OCI-LY7 (cell line): ENCODE results near the gene CCNF. TPM values are rescaled to one million over a fixed set of nuclear protein-coding genes. Genes with fewer than 3 reads are reported as not detected.

Experiments used
- BruUV-seq: library from RNA; stranded (reverse); fragments of 400-500 nt; replicated peaks from 2 replicates; lab custom pipeline; 2021; lab: Mats Ljungman, UMichigan
- CTCF ChIA-PET: fragments of 300-600 bp; sonication (Branson Sonifier 250); formaldehyde crosslinking; loops from one replicate; lab custom pipeline; 2022; ENCODE audit warnings: antibody characterized with exemption; ENCODE audit not compliant: unreplicated experiment; lab: Charles Lee
- POLR2A ChIA-PET: fragments of 300-600 bp; sonication (Branson Sonifier 250); formaldehyde crosslinking; loops from one replicate; lab custom pipeline; 2022; ENCODE audit warnings: antibody characterized with exemption; lab: Charles Lee
- DNase-seq: peaks from one replicate; pipeline ENCODE4 v3.0.0-alpha.2; 2015; ENCODE audit warnings: low spot score
- H2AFZ ChIP-seq: fragments of 200-600 bp; sonication (generic), shearing (Covaris generic); 2 replicates; pipeline ENCODE4 v1.6.1; 2014; ENCODE audit warnings: mild to moderate bottlenecking, antibody characterized with exemption, low read length, moderate library complexity
- H3K27ac ChIP-seq: fragments of 200-600 bp; sonication (generic); 2 replicates; pipeline ENCODE4 v1.5.1; 2014; ENCODE audit warnings: mixed run types, low read depth, mild to moderate bottlenecking, moderate library complexity, low read length, inconsistent platforms; ENCODE audit not compliant: poor library complexity, severe bottlenecking
- H3K36me3 ChIP-seq: fragments of 200-600 bp; sonication (generic); 2 replicates; pipeline ENCODE4 v1.6.1; 2014; ENCODE audit warnings: mild to moderate bottlenecking, antibody characterized with exemption, low read length, moderate library complexity, mixed read lengths; ENCODE audit not compliant: insufficient read depth
- H3K4me1 ChIP-seq: fragments of 200-600 bp; sonication (generic); 2 replicates; pipeline ENCODE4 v1.5.1; 2014; ENCODE audit warnings: mild to moderate bottlenecking, low read length; ENCODE audit not compliant: insufficient read depth, poor library complexity, severe bottlenecking
- H3K4me2 ChIP-seq: fragments of 200-600 bp; sonication (generic); 2 replicates; pipeline ENCODE4 v1.6.1; 2014; ENCODE audit warnings: mild to moderate bottlenecking, low read length
- H3K4me3 ChIP-seq: fragments of 200-600 bp; sonication (generic); 2 replicates; pipeline ENCODE4 v1.5.1; 2014; ENCODE audit warnings: mild to moderate bottlenecking, low read depth, low read length; ENCODE audit not compliant: poor library complexity, severe bottlenecking
- H3K79me2 ChIP-seq: fragments of 200-600 bp; sonication (generic); 2 replicates; pipeline ENCODE4 v1.6.1; 2016; ENCODE audit warnings: low read depth, mild to moderate bottlenecking, low read length, moderate library complexity, mixed read lengths; ENCODE audit not compliant: insufficient read depth
- H3K9me2 ChIP-seq: fragments of 200-600 bp; sonication (generic); 2 replicates; pipeline ENCODE4 v1.6.1; 2016; ENCODE audit warnings: mild to moderate bottlenecking, low read length, mixed read lengths; ENCODE audit not compliant: insufficient read depth
- H3K9me3 ChIP-seq: fragments of 200-600 bp; sonication (generic); 2 replicates; pipeline ENCODE4 v1.6.1; 2014; ENCODE audit warnings: mild to moderate bottlenecking, mixed run types, low read length, mixed read lengths
- H4K20me1 ChIP-seq: fragments of 200-600 bp; sonication (generic); 2 replicates; pipeline ENCODE4 v1.6.1; 2014; ENCODE audit warnings: mild to moderate bottlenecking, antibody characterized with exemption, low read length, moderate library complexity, mixed read lengths; ENCODE audit not compliant: insufficient read depth
- CTCF ChIP-seq: fragments of 200-600 bp; sonication (generic); conservative IDR thresholded peaks from 2 replicates; pipeline ENCODE4 v1.5.1; 2014; ENCODE audit warnings: mild to moderate bottlenecking, antibody characterized with exemption, low read length, moderate library complexity, mixed read lengths
- EZH2phosphoT487 ChIP-seq: fragments of 200-600 bp; sonication (generic); IDR thresholded peaks from 2 replicates; pipeline ENCODE4 v1.6.1; 2018; ENCODE audit warnings: low read depth, borderline replicate concordance, mild to moderate bottlenecking, mixed run types, antibody characterized with exemption, low read length, moderate library complexity, mixed read lengths
- intact Hi-C: fragments of 100-400 bp; cut with micrococcal nuclease; formaldehyde crosslinking; loops from one replicate; pipeline ENCODE4 v1.10.0; 2022; ENCODE audit not compliant: unreplicated experiment
- total RNA-seq, 2 experiments: library from RNA; depleted of rRNA in 1 of 2; stranded (reverse); fragments of >200 nt in 1 of 2; shearing (Covaris generic) in 1 of 2; gene quantifications; 2 replicates each; pipeline ENCODE4 v1.2.3, GENCODE V29; 2014 to 2022

Gene CCNF
- total RNA-seq, 2 experiments from 2014 or later = 82.1 to 83.3 TPM

DNA sequence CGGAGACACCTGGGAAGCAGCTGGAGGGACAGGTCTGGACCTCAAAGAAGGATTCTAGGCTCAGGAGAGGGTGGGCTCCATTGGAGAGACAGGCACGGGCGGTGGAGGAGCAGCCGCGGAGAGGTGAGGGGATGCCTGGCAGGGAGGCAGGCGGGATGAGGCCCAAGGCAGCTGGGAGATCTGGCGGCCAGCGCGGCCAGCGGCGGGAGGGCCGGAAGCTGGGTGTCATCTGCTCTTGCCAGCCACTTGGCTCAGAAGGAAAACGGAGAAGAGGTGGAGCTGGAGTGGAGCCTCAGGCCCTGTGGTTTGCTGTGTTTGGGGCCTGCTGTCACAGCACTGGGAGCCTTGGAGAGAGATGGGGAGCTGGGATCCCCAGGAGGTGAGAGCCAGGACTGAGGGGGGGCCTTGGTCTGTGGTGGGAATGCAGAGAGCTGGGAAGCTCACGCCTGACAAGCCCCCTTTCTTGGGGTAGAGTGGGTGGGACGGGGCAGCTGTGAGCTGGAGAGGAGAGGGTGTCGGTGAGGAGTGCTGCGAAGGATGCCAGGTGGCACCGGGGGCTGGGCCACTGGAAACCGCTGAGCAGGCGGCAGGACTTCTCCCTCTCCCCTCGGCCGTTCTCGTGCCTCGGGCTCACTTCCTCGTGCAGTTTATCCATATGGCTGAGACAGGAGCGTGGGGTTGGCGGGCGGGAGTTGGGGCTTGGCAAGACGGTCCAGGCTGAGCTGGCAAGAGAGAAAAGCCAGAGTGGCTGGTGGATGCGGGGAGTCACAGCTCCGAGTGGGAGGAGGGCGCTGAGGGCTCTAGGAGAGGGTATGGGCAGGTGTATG lies 53.7 kb downstream of the CCNF start:
- peaks cover 5% of the 10 kb centered on the region; the same call in 1 of the 2 replicates for H3K36me3 ChIP-seq
- H4K20me1 ChIP-seq = no peaks in the 10 kb centered on the region
- no peak overlapping the region for H2AFZ ChIP-seq
- H3K79me2 ChIP-seq = 0 out of 2 replicates have a peak, but pooled peaks cover 10% of the 10 kb centered on the region
- ChIA-PET POLR2A (no interaction called here), CTCF (no interaction called here)
- no peak overlapping the region for H3K4me3 ChIP-seq
- DNase-seq = no peak
- H3K4me1 ChIP-seq = peaks cover 6% of the 10 kb centered on the region
- H3K9me2 ChIP-seq = no peaks in the 10 kb centered on the region
- intact Hi-C loops = no loop called here
- no peak overlapping the region for H3K27ac ChIP-seq
- no peak overlapping the region for H3K4me2 ChIP-seq
- no TSS peak for BruUV-seq
- TF ChIP-seq EZH2phosphoT487 = no peak
- no peak for TF ChIP-seq CTCF
- H3K9me3 ChIP-seq = no peaks in the 10 kb centered on the region

- no TSS peak for BruUV-seq
- H3K9me2 ChIP-seq = no peaks in the 10 kb centered on the region
- no peak overlapping the region for H3K27ac ChIP-seq
- H3K9me3 ChIP-seq = no peaks in the 10 kb centered on the region
- H2AFZ ChIP-seq = no peak overlapping the region
- peaks cover 5% of the 10 kb centered on the region; the same call in 1 of the 2 replicates for H3K36me3 ChIP-seq
- no peaks in the 10 kb centered on the region for H4K20me1 ChIP-seq
- H3K4me3 ChIP-seq = no peak overlapping the region
- H3K4me2 ChIP-seq = no peak overlapping the region
- POLR2A ChIA-PET = no interaction called here
- TF ChIP-seq CTCF = no peak
- TF ChIP-seq EZH2phosphoT487 = no peak
- DNase-seq = no peak
- CTCF ChIA-PET = no interaction called here
- intact Hi-C loops = no loop called here
- H3K4me1 ChIP-seq = peaks cover 6% of the 10 kb centered on the region
- 0 out of 2 replicates have a peak, but pooled peaks cover 6% of the 10 kb centered on the region for H3K79me2 ChIP-seq
Measured at GRCh38 chr16:2483939-2484897, 55.0 kb downstream of the CCNF start.
